Fibroblast of lung (primary cell): ENCODE measurements around the gene ZNF75A. TPM values are rescaled to one million over a fixed set of nuclear protein-coding genes. Genes with fewer than 3 reads are reported as not detected.

Experiments used
- DNase-seq, 2 donors: peaks; one replicate each; pipeline versions ENCODE4 v3.0.0 to v3.0.0-alpha.2; 2010; ENCODE audit warnings: low read depth in 2 of 2
- H2AFZ ChIP-seq: 2 replicates; pipeline ENCODE4 v1.5.1; 2012; ENCODE audit warnings: low read length, control low read depth, inconsistent platforms
- H3K27ac ChIP-seq: 2 replicates; pipeline ENCODE4 v1.5.1; 2011; ENCODE audit warnings: low read length, control low read depth; ENCODE audit not compliant: insufficient read depth
- H3K27me3 ChIP-seq: 2 replicates; pipeline ENCODE4 v1.5.1; 2011; ENCODE audit warnings: mild to moderate bottlenecking, low read length; ENCODE audit not compliant: control insufficient read depth, insufficient read depth
- H3K36me3 ChIP-seq: 2 replicates; pipeline ENCODE4 v1.5.1; 2011; ENCODE audit warnings: low read length; ENCODE audit not compliant: control insufficient read depth, insufficient read depth
- H3K4me1 ChIP-seq: 2 replicates; pipeline ENCODE4 v1.5.1; 2011; ENCODE audit warnings: low read length; ENCODE audit not compliant: control insufficient read depth, insufficient read depth; ENCODE audit errors: extremely low read depth
- H3K4me2 ChIP-seq: 2 replicates; pipeline ENCODE4 v1.5.1; 2011; ENCODE audit warnings: low read length, control low read depth; ENCODE audit not compliant: insufficient read depth; ENCODE audit errors: extremely low read depth
- H3K4me3 ChIP-seq, 4 experiments: fragments of 200-600 bp in 1 of 4; sonication (generic) in 1 of 4; replicated peaks in 1 of 4; 2 replicates each; pipeline ENCODE4 v1.5.1; 2011 to 2016; ENCODE audit warnings: low read length in 4 of 4, low read depth in 3 of 4, mild to moderate bottlenecking in 3 of 4, control low read depth in 2 of 4, inconsistent platforms in 1 of 4, mixed read lengths in 1 of 4; ENCODE audit not compliant: insufficient read depth in 1 of 4; ENCODE audit errors: control extremely low read depth in 1 of 4
- H3K79me2 ChIP-seq: 2 replicates; pipeline ENCODE4 v1.5.1; 2012; ENCODE audit warnings: mild to moderate bottlenecking, low read length, inconsistent platforms; ENCODE audit not compliant: control insufficient read depth, insufficient read depth
- H3K9ac ChIP-seq: 2 replicates; pipeline ENCODE4 v1.5.1; 2011; ENCODE audit warnings: mild to moderate bottlenecking, low read length, control low read depth; ENCODE audit not compliant: insufficient read depth
- H3K9me3 ChIP-seq: 2 replicates; pipeline ENCODE4 v1.5.1; 2012; ENCODE audit warnings: low read depth, low read length; ENCODE audit not compliant: control insufficient read depth, insufficient read depth
- H4K20me1 ChIP-seq: 2 replicates; pipeline ENCODE4 v1.5.1; 2011; ENCODE audit warnings: low read length; ENCODE audit not compliant: control insufficient read depth, insufficient read depth; ENCODE audit errors: extremely low read depth
- CTCF ChIP-seq, 2 donors: IDR thresholded peaks in 1 of 2; conservative IDR thresholded peaks in 1 of 2; 1 replicate in 1 of 2; 2 replicates in 1 of 2; pipeline ENCODE4 v1.5.1; 2011 to 2012; ENCODE audit warnings: low read length in 2 of 2, control low read depth in 1 of 2, inconsistent platforms in 1 of 2, low read depth in 1 of 2, mild to moderate bottlenecking in 1 of 2
- EZH2 ChIP-seq: IDR thresholded peaks from 2 replicates; pipeline ENCODE4 v1.5.1; 2012; ENCODE audit warnings: low read length, control low read depth, mild to moderate bottlenecking; ENCODE audit errors: missing control alignments
- polyA plus RNA-seq, 2 donors: library from polyadenylated mRNA; depleted of rRNA in 1 of 2; stranded (reverse) in 1 of 2; unstranded in 1 of 2; fragments of >200 nt; gene quantifications; 2 replicates each; pipeline ENCODE4 v1.2.1, GENCODE V29; 2011 to 2012; ENCODE audit warnings: missing spikeins in 1 of 2
- total RNA-seq: library from RNA; depleted of rRNA; stranded (reverse); fragments of >200 nt; gene quantifications from 2 replicates; pipeline ENCODE4 v1.2.1, GENCODE V29; 2014

The ZNF75A gene
- total and polyA plus RNA-seq, 2 donors (not counting 1 experiment from before 2014, with no cell fraction given), result 14.4 to 24.3 TPM

- no peak overlapping the region for H3K4me2 ChIP-seq
Measured at GRCh38 chr16:3358871-3359270, 53.6 kb downstream of the ZNF75A start.

GRCh38 chr16:3362931-3363330 is 57.6 kb downstream of the ZNF75A start:
- Histone ChIP-seq H3K4me2 (no peak overlapping the region), H3K4me1 (no peaks in the 10 kb centered on the region), H3K27ac (no peak overlapping the region), H3K27me3 (no peaks in the 10 kb centered on the region), H2AFZ (no peak overlapping the region), H3K36me3 (no peaks in the 10 kb centered on the region), H3K4me3 (no peak overlapping the region), H3K79me2 (no peaks in the 10 kb centered on the region), H4K20me1 (no peaks in the 10 kb centered on the region), H3K9ac (no peak overlapping the region), H3K9me3 (no peaks in the 10 kb centered on the region)
- TF ChIP-seq CTCF (conservative IDR thresholded peaks at IDR 0.05 in 1 of 2, IDR thresholded peaks at IDR 0.05 in 1 of 2; ENCODE audit: low read depth in 1 of 2, low read length in 2 of 2) (no peak), EZH2 (no peak)
- DNase-seq, result no peak

More at GRCh38 chr16:3358871-3359270, 53.6 kb downstream of the ZNF75A start:
- H3K36me3 ChIP-seq, result no peaks in the 10 kb centered on the region
- no peaks in the 10 kb centered on the region for H3K27me3 ChIP-seq
- H3K9ac ChIP-seq, result no peak overlapping the region
- H3K27ac ChIP-seq, result no peak overlapping the region
- H3K4me3 ChIP-seq, result no peak overlapping the region
- H3K4me1 ChIP-seq, result no peaks in the 10 kb centered on the region
- H3K9me3 ChIP-seq, result no peaks in the 10 kb centered on the region
- no peak overlapping the region for H2AFZ ChIP-seq
- H3K79me2 ChIP-seq, result no peaks in the 10 kb centered on the region
- H4K20me1 ChIP-seq, result no peaks in the 10 kb centered on the region
- TF ChIP-seq CTCF (conservative IDR thresholded peaks at IDR 0.05 in 1 of 2, IDR thresholded peaks at IDR 0.05 in 1 of 2; ENCODE audit: low read depth in 1 of 2, low read length in 2 of 2) (no peak), EZH2 (no peak)
- DNase-seq, result peak in 1 of 2 donors; percentile 22

- Histone ChIP-seq H3K9me3 (no peaks in the 10 kb centered on the region), H3K36me3 (no peaks in the 10 kb centered on the region), H4K20me1 (no peaks in the 10 kb centered on the region), H3K4me3 (no peak overlapping the region), H3K27me3 (no peaks in the 10 kb centered on the region), H3K9ac (no peak overlapping the region), H3K4me1 (no peaks in the 10 kb centered on the region), H3K27ac (no peak overlapping the region), H2AFZ (no peak overlapping the region), H3K79me2 (no peaks in the 10 kb centered on the region), H3K4me2 (no peak overlapping the region)
- no peak for TF ChIP-seq EZH2
- TF ChIP-seq CTCF (conservative IDR thresholded peaks at IDR 0.05 in 1 of 2, IDR thresholded peaks at IDR 0.05 in 1 of 2; ENCODE audit: low read depth in 1 of 2, low read length in 2 of 2), result no peak
- DNase-seq, result no peak
Measured at GRCh38 chr16:3363793-3364192, 58.5 kb downstream of the ZNF75A start.
